ENCODE data around the gene GLI2. TPM values are rescaled to one million over a fixed set of nuclear protein-coding genes. Genes with fewer than 3 reads are reported as not detected.

GLI2 gene
- total RNA-seq, 2 experiments from 2014 or later, result not detected

DNA sequence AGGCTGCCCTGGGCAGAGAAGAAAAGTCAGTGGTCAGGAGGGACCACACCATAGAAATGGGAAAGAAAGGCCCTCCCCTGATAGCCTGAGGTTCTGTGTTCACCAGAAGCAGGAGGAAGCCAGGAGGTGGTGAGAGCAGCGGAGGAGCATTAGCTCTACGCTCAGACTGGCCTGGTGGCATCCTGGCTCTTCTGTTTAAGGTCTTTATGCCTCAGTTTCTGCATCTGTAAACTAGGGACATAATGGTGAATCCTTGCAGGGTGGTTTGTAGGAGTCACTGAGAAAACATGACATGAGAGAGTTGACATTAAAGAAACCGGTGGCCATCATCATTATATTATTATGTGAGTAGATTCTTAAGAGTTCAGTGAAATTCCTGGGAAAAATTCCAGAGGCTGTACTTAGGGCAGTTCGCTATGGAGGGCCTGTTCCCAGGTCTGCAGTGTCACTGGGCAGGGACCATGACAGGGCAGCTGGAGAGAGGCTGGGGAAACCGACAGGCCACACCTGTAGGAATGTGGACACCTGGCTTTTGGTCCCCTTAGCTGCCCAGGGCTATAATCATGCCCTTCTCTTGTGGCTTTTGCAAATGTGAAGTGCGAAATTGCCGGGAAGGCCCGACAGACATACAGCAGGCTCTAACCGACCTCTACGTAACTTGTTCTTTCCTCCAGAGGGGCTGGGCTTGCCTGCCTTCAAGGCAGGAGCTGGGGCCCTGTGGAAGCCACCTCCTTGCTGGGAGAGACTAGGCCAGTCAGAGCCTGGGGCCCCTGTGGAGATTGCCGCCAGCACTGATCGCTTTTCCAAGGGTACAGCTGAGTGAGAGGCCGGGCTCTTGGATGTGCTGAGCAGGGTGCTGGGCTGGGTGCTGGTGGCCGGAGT is 31.0 kb downstream of the GLI2 start:
- no peak overlapping the region for H3K4me2 ChIP-seq (ENCODE audit: low read length)
- BruUV-seq (replicated peaks), result no TSS peak
- no peaks in the 10 kb centered on the region for H3K36me3 ChIP-seq (ENCODE audit: insufficient read depth, low read length)
- no peak overlapping the region for H3K4me3 ChIP-seq (ENCODE audit: low read depth, low read length, poor library complexity, severe bottlenecking)
- no peaks in the 10 kb centered on the region for H3K9me3 ChIP-seq (ENCODE audit: low read length)
- POLR2A ChIA-PET, result no interaction called here
- no peaks in the 10 kb centered on the region for H3K79me2 ChIP-seq (ENCODE audit: insufficient read depth, low read depth, low read length)
- no peaks in the 10 kb centered on the region for H4K20me1 ChIP-seq (ENCODE audit: insufficient read depth, low read length)
- H3K4me1 ChIP-seq (ENCODE audit: insufficient read depth, low read length, poor library complexity, severe bottlenecking), result no peaks in the 10 kb centered on the region
- intact Hi-C loops (cut with micrococcal nuclease; ENCODE audit: unreplicated experiment), result no loop called here
- no peak overlapping the region for H2AFZ ChIP-seq (ENCODE audit: low read length)
- H3K9me2 ChIP-seq (ENCODE audit: insufficient read depth, low read length), result no peaks in the 10 kb centered on the region
- DNase-seq (ENCODE audit: low spot score), result no peak
- CTCF ChIA-PET (ENCODE audit: unreplicated experiment), result no interaction called here
- no peak overlapping the region for H3K27ac ChIP-seq (ENCODE audit: low read depth, low read length, poor library complexity, severe bottlenecking)
- TF ChIP-seq EZH2phosphoT487 (IDR thresholded peaks at IDR 0.05; ENCODE audit: borderline replicate concordance, low read depth, low read length), result no peak
- TF ChIP-seq, protein P1, sequence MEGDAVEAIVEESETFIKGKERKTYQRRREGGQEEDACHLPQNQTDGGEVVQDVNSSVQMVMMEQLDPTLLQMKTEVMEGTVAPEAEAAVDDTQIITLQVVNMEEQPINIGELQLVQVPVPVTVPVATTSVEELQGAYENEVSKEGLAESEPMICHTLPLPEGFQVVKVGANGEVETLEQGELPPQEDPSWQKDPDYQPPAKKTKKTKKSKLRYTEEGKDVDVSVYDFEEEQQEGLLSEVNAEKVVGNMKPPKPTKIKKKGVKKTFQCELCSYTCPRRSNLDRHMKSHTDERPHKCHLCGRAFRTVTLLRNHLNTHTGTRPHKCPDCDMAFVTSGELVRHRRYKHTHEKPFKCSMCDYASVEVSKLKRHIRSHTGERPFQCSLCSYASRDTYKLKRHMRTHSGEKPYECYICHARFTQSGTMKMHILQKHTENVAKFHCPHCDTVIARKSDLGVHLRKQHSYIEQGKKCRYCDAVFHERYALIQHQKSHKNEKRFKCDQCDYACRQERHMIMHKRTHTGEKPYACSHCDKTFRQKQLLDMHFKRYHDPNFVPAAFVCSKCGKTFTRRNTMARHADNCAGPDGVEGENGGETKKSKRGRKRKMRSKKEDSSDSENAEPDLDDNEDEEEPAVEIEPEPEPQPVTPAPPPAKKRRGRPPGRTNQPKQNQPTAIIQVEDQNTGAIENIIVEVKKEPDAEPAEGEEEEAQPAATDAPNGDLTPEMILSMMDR (conservative IDR thresholded peaks at IDR 0.05; ENCODE audit: low read length), result no peak

DNA sequence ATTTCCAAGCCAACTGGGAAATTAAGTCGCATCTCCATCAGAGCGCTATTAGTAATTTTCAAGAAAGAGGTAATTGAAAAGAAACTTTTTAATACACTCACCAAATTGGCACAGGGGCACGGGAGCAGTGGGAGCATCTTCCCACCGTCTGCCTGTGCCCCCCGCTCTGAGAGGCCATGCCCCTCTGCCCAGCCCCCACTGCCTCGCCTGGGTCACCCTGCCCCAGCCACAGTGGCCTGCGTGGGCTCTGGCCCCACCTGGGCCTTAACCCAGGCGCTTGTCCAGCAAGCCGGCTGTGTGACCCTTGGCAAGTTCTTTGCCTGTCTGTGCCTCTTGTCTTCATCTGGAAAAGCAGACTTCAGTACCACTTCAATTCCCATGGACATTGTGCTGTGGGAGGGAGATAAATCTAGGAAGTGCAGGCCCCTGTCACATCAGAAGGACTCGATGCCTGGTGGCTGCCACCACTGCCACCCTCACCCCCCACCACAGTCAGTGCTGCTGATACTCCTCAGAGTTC is 31.9 kb downstream of the GLI2 start:
- H2AFZ ChIP-seq (ENCODE audit: low read length), result no peak overlapping the region
- no peak overlapping the region for H3K4me3 ChIP-seq (ENCODE audit: low read depth, low read length, poor library complexity, severe bottlenecking)
- no peaks in the 10 kb centered on the region for H3K36me3 ChIP-seq (ENCODE audit: insufficient read depth, low read length)
- H3K9me3 ChIP-seq (ENCODE audit: low read length), result no peaks in the 10 kb centered on the region
- no peaks in the 10 kb centered on the region for H3K4me1 ChIP-seq (ENCODE audit: insufficient read depth, low read length, poor library complexity, severe bottlenecking)
- no peak for DNase-seq (ENCODE audit: low spot score)
- ChIA-PET CTCF (ENCODE audit: unreplicated experiment) (no interaction called here), POLR2A (no interaction called here)
- intact Hi-C loops (cut with micrococcal nuclease; ENCODE audit: unreplicated experiment), result no loop called here
- H4K20me1 ChIP-seq (ENCODE audit: insufficient read depth, low read length), result no peaks in the 10 kb centered on the region
- H3K27ac ChIP-seq (ENCODE audit: low read depth, low read length, poor library complexity, severe bottlenecking), result no peak overlapping the region
- TF ChIP-seq EZH2phosphoT487 (IDR thresholded peaks at IDR 0.05; ENCODE audit: borderline replicate concordance, low read depth, low read length), result no peak
- TF ChIP-seq, protein P1 (conservative IDR thresholded peaks at IDR 0.05; ENCODE audit: low read length), result no peak
- H3K9me2 ChIP-seq (ENCODE audit: insufficient read depth, low read length), result no peaks in the 10 kb centered on the region
- no peak overlapping the region for H3K4me2 ChIP-seq (ENCODE audit: low read length)
- no peaks in the 10 kb centered on the region for H3K79me2 ChIP-seq (ENCODE audit: insufficient read depth, low read depth, low read length)
- BruUV-seq (replicated peaks), result no TSS peak
